ENCODE data around the gene CCDC149. TPM values are rescaled to one million over a fixed set of nuclear protein-coding genes. Genes with fewer than 3 reads are reported as not detected.

The CCDC149 gene
- total and polyA plus RNA-seq, 2 of the 4 experiments (the other 2 are of a cell fraction), result 6.7 to 7.0 TPM

DNA sequence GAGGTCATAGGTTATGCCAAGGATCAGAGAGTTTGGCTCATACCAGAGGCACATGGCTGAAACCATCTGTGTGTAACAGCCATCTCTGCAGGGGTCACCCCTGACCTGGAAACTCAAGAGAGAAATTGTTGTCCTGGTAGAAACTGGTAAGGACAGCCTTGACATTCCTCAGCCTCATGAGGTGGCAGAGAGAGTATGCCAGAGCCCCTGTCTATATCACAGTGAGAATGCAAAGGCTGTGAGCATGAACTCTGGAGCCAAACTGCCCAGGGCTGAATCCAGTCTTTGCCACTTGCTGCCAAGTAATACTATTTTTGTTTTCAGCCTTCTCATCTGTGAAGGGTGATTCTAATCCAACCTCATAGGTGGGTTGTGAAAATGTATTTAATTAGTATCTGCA, 37.1 kb upstream of the CCDC149 start:
- Histone ChIP-seq H2BK15ac (ENCODE audit: low read depth, low read length) (no peak overlapping the region), H3K18ac (ENCODE audit: low read depth, low read length) (no peak overlapping the region), H3K4me3 (ENCODE audit: insufficient read depth, low read depth, low read length) (no peak overlapping the region), H4K8ac (ENCODE audit: low read depth in 2 of 2, low read length in 2 of 2) (no peak overlapping the region), H2BK120ac (ENCODE audit: low read depth, low read length) (no peak overlapping the region), H3K4me1 (ENCODE audit: control insufficient read depth, insufficient read depth, low read length) (no peaks in the 10 kb centered on the region), H2AFZ (replicated peaks; ENCODE audit: low read length, poor library complexity) (no peak overlapping the region), H3K14ac (replicated peaks; ENCODE audit: low read depth, low read length) (no peak overlapping the region), H4K20me1 (ENCODE audit: insufficient read depth, low read length) (no peaks in the 10 kb centered on the region), H3K4ac (ENCODE audit: low read depth, low read length) (no peak overlapping the region), H3K27me3 (ENCODE audit: control insufficient read depth, insufficient read depth, low read length) (peaks cover 16% of the 10 kb centered on the region), H2AK9ac (replicated peaks; ENCODE audit: low read depth, low read length, poor library complexity) (no peak overlapping the region), H3K9me3 (ENCODE audit: control insufficient read depth, insufficient read depth, low read length) (no peaks in the 10 kb centered on the region; the same call in 1 of the 2 replicates), H2AK5ac (ENCODE audit: low read depth, low read length) (no peak overlapping the region), H2BK20ac (ENCODE audit: low read depth, low read length) (no peak overlapping the region), H3K79me1 (ENCODE audit: low read depth in 1 of 2, low read length in 2 of 2) (no peaks in the 10 kb centered on the region), H3K4me2 (ENCODE audit: low read depth, low read length) (no peak overlapping the region), H3K9ac (ENCODE audit: low read depth, low read length) (no peak overlapping the region), H2BK5ac (ENCODE audit: low read depth, low read length, poor library complexity, severe bottlenecking) (no peak overlapping the region), H4K5ac (ENCODE audit: low read depth, low read length) (no peak overlapping the region), H3K23ac (ENCODE audit: low read depth, low read length) (no peak overlapping the region), H3K9me1 (ENCODE audit: insufficient read depth, low read length) (no peaks in the 10 kb centered on the region), H3K27ac (ENCODE audit: insufficient read depth, low read length) (no peak overlapping the region), H4K91ac (ENCODE audit: insufficient read depth, low read depth, low read length) (no peak overlapping the region), H3K36me3 (ENCODE audit: control insufficient read depth, insufficient read depth, low read length) (no peaks in the 10 kb centered on the region), H3K56ac (ENCODE audit: extremely low read depth, insufficient read depth, low read length) (no peak overlapping the region)
- ATAC-seq (ENCODE audit: low read depth), result no peak
- no peak for TF ChIP-seq CTCF (conservative IDR thresholded peaks at IDR 0.05; ENCODE audit: low read depth, low read length)
- no peak for TF ChIP-seq RAD21 (IDR thresholded peaks at IDR 0.05; ENCODE audit: low read length)
- TF ChIP-seq ELK1 (IDR thresholded peaks at IDR 0.05; ENCODE audit: borderline replicate concordance, low read depth, low read length), result no peak
- no peak for TF ChIP-seq CEBPB (IDR thresholded peaks at IDR 0.05; ENCODE audit: low read depth, low read length)
- BruUV-seq (replicated peaks), result no TSS peak
- dilution Hi-C loops (cut with HindIII; ENCODE audit: low sequenced_read_pairs, unreplicated experiment), result no loop called here
- no peak for DNase-seq
- in situ Hi-C loops (cut with MboI; ENCODE audit: low sequenced_read_pairs), result no loop called here
- ChIA-PET CTCF (no interaction called here), POLR2A (ENCODE audit: unreplicated experiment) (no interaction called here)
- intact Hi-C loops (cut with micrococcal nuclease), result no loop called here

Measured in IMR-90 (cell line).